Kidney capillary endothelial cell (primary cell): Measurements from ENCODE around the gene ALKBH5.

Experiments used
- DNase-seq: peaks from one replicate; pipeline ENCODE4 v3.0.0-alpha.2; 2018; ENCODE audit warnings: low spot score

ALKBH5 gene

GRCh38 chr17:18158022-18158600 lies 25.5 kb upstream of the ALKBH5 start:
- peak; percentile 48 for DNase-seq

GRCh38 chr17:18159551-18160120 lies 24.0 kb upstream of the ALKBH5 start:
- DNase-seq, result no peak

DNA sequence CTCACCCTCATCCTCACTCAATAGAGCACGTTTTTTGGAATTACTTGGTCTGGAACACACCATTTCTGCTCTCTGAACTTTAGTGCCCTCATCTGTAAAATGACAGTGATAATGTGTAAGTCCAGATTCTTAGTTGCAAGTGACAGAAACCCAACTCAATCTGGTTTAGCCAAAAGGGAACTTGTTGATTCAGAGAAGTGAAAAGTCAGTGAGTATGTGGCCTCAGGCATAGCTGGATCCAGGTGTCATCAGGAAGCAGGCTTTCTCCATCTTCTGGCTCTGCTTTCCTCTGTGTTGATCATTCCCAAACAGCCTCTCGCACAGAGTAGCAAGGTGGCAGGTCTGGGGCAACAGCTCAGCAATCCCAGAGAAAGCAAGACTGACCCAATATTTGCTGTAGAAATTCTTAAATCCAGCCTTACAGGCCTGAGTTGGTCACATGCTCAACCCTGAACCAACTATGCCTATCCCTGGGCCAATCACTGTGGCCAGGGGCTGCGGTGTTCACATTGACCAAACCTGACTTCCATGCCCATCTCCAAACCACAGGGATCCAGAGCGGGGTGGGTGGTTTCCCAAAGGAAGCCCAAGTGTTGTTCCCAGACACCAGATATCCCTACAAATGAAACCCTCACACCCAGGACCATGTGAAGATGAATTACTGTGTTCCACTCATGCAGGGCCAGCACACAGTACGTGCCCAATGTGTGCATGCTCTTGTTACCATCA lies 23.3 kb upstream of the ALKBH5 start:
- DNase-seq, result no peak

DNA sequence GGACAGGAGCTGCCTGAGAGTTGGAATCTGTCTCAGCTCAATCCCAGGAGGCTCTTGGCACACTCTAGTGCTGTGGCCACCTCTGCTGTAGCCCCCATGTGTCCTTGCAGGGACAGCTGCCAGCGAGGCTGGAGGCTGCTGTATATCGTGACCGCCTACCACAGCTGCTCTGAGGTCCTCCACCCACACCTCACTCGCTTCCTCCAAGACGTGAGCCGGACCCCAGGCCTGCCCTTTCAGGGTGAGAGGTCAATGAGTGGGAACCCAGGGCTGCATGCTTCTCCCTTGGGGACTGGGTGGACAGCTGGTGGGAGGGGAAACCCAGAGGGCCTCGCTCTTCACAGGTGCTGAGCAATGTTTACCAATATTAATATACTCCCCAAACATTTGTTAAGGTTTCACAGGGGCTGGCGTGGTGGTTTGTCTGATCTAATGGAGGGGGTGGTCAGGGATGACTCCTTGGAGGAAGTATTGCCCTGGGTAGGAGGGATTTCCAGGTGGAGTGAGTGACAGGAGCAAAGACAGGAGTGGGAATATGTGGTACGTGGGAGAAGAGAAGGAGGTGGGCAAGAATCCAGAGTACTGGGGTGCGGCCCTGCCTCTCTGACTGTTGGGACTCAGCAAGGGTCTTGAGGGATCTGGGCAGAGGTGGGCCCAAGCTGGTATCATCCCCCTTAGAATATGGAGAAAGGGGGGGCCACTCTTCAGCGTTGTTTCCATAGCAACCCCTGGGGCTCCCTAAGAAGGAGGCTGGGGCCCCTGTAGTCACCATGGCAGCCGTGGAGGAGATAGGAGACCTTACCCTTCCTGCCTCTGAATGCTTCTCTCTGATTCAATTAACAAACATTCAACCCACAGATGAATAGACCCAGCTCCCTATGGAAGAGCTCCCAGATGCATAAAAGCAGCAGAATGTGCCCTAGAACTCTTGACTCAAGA lies 22.2 kb upstream of the ALKBH5 start:
- DNase-seq, result no peak

- no peak for DNase-seq
These were observed 20.1 kb upstream of the ALKBH5 start for GRCh38 chr17:18163547-18163946.

GRCh38 chr17:18166894-18167293 lies 16.7 kb upstream of the ALKBH5 start:
- DNase-seq, result no peak

- DNase-seq, result no peak
These were observed 16.2 kb upstream of the ALKBH5 start for GRCh38 chr17:18167421-18167820.

- no peak for DNase-seq
These were observed 10.9 kb upstream of the ALKBH5 start for GRCh38 chr17:18172531-18173278.

DNA sequence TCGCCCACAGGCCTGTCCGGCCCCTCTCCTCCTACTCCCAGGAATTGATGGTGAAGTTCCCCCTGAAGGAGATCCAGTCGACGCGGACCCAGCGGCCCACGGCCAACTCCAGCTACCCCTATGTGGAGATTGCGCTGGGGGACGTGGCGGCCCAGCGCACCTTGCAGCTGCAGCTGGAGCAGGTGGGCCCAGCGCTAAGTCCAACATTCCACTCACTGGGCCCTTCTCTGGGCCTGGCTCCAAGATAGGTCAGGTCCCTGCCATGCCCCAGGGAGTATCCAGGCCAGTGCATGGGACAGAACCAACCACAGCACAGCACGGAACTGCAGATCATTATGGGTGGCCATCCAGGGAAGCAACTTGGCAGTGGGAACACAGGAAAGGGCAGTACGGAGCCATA lies 9.9 kb upstream of the ALKBH5 start:
- no peak for DNase-seq

DNA sequence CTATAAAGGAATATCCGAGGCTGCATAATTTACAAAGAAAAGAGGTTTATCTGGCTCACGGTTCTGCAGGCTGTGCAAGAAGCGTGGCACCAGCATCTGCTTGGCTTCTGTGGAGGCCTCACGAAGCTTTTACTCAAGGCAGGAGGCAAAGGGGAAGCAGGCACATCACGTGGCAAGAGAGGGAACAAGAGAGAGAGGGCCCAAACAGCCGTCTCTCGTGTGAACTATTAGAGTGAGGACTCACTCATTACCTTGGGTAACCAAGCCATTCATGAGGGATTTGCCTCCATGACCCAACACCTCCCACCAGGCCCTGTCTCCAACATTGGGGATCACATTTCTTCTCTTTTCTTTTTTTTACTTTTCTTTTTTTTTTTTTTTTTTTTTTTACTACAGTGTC lies 7.5 kb upstream of the ALKBH5 start:
- no peak for DNase-seq

DNA sequence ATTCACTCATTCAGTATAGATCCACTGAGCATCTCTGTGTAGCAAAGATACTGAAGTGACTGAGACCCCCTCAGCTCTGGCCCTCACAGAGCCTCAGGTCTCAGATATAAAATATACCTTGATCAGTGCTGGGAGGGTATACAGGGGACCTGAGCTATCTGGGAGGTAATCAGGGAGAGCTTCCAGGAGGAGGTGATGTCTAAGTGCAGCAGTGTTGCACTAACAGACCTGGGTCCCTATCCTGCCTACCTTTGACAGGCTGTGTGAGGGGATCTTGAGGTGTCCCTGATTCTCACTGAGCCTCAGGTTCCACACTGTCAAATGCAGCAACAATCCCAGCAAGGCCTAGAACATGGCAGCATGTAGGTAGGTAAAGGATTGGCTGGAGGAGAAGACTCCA lies 6.5 kb upstream of the ALKBH5 start:
- no peak for DNase-seq

- DNase-seq, result no peak
These were observed 5.9 kb upstream of the ALKBH5 start for GRCh38 chr17:18177722-18178121.

DNA sequence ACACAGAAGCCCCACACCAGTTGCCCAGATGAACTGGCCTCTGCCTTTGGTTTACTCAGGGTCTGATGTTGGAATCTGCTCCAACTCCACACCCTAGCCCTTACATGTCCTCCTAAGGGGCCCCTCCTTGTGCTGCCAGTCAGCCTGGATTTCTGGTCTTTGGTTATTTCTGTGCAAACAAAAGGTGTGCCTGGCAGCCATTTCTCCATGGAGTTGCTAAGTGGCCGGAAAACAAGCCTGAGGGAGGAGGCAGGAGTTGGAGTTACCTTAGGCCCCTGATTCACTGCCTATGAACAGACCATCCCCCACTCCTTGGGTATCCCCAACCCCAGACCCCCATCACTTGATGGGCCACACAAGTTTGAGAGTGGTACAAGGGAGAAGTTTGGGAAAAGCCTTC lies 4.4 kb upstream of the ALKBH5 start:
- DNase-seq, result no peak

DNA sequence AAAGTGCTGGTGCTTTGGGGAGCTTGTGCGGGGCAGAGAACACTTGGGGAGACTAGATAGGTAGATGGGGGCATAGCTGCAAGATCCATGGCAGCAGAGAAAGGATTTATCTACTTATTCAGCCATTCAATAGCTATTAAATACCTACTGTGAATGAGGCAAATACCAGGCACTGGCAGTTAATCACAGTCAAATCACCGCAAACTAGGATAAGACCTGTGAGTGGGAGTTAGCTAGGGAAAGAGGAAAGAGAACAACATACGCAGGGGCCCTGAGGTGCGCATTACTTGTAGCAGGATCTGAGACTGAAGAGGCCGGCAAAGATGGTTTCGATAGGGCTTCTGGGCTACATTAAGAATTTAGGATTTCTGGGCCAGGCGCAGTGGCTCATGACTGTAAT lies 3.8 kb upstream of the ALKBH5 start:
- no peak for DNase-seq

DNA sequence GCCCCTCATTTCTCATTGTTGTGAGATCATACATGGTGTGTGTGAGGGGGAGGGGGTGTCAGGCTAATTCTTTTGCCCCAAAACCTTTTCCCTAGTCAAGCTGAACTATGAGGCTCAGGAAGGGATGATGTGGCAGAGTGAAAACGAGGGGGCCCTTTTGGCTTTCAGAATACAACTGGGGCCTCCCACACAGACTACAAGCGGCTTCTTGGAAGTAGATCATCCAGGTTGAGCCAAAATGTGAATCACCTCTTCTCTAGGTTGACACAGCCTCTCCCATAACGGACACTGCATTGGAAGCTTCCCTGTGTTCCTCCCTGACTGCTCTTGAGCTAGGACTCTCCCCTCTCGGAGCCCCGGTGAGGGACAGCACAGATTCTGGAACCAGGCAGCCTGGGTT lies 2.3 kb upstream of the ALKBH5 start:
- no peak for DNase-seq

DNA sequence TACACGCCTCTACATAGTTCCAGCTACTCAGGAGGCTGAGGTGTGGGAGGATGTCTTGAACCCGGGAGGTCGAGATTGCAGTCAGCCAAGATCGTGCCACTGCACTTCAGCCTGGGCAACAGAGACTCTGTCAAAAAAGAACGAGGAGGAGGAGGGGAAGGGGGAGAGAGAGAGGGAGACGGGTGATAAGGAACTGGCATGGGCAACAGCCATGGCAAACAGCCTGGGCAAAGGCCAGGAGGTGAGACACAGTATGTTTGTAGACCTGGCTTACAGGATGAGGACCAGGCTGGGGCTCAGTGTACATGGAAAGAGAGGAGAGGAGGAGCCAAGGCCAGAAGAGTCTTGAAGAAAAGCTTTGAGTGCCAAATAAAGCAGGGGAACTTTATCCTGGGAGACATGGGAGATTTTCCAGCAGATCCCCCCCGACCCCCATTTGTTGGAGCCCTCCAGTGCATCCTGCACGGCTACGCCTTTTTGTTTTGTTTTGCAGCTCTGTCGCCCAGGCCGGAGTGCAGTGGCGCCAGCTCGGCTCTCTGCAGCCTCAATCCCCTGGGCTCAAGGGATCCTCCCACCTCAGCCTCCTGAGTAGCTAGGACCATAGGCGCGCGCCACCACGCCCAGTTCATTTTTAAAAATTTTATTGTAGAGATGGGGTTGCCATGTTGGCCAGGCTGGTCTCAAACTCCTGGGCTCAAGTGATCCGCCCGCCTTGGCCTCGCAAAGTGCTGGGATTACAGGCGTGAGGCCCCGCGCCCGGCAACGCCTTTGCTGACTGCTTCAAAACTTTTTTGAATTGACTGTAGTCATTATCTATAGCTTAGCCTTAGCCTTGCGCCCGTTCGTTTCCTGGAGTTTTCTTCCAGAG lies 1.3 kb upstream of the ALKBH5 start:
- no peak for DNase-seq

DNA sequence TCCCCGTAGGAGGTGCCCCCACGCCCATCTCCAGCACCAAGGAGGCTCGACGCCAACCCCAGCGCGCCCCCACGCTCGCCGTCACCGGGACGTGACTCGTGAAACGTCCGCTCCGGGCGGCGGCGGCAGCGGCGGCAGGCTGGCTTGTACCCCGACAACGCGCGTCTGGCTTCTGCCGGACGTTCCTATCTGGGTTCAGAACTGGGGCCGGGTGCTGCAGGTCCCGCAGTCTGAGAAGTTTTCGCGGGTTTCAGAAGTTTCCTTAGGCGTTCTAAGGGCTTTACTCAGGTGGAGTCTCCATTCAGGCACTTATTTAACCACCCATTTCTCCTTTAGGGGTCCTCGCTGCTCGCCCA lies 672 bp upstream of the ALKBH5 start:
- DNase-seq, result no peak

DNA sequence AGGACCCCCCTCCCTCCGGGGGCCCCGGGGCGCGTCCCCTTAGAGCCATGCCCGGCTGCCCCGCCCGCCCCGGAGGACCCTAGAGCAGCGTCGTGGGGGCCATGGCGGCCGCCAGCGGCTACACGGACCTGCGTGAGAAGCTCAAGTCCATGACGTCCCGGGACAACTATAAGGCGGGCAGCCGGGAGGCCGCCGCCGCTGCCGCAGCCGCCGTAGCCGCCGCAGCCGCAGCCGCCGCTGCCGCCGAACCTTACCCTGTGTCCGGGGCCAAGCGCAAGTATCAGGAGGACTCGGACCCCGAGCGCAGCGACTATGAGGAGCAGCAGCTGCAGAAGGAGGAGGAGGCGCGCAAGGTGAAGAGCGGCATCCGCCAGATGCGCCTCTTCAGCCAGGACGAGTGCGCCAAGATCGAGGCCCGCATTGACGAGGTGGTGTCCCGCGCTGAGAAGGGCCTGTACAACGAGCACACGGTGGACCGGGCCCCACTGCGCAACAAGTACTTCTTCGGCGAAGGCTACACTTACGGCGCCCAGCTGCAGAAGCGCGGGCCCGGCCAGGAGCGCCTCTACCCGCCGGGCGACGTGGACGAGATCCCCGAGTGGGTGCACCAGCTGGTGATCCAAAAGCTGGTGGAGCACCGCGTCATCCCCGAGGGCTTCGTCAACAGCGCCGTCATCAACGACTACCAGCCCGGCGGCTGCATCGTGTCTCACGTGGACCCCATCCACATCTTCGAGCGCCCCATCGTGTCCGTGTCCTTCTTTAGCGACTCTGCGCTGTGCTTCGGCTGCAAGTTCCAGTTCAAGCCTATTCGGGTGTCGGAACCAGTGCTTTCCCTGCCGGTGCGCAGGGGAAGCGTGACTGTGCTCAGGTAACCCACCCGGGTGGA lies 759 bp downstream of the ALKBH5 start:
- no peak for DNase-seq

- no peak for DNase-seq
These were observed 1.8 kb downstream of the ALKBH5 start for GRCh38 chr17:18185391-18185790.
